Ovary (tissue), 3 donors: Measurements from ENCODE around the gene UCK1.

Experiments
- CTCF ChIP-seq, 3 donors: fragments of 450-650 bp in 2 of 3; fragments of 200-600 bp in 1 of 3; IDR thresholded peaks; one replicate each; pipeline versions ENCODE4 v1.5.1 to v1.8.0; 2016 to 2022; ENCODE audit warnings: antibody characterized with exemption in 3 of 3, mild to moderate bottlenecking in 1 of 3
- POLR2A ChIP-seq: fragments of 450-650 bp; IDR thresholded peaks from one replicate; pipeline ENCODE4 v1.6.1; 2017; ENCODE audit warnings: antibody characterized with exemption, mild to moderate bottlenecking, moderate library complexity
- donor health status: DM: no; HTN: no; CAD: no.

- no peak for TF ChIP-seq POLR2A
- TF ChIP-seq CTCF (IDR thresholded peaks at IDR 0.05) = no peak
Observed at GRCh38 chr9:131480258-131480657, 50.8 kb downstream of the UCK1 start.
